Ovary (tissue), 9 donors: ENCODE measurements around the gene RRAS2. TPM values are rescaled to one million over a fixed set of nuclear protein-coding genes. Genes with fewer than 3 reads are reported as not detected.

ENCODE experiments used
- DNase-seq, 5 donors: peaks; one replicate each; pipeline ENCODE4 v3.0.0-alpha.2; 2019 to 2020
- H3K27ac ChIP-seq, 2 donors: fragments of 200-600 bp; one replicate each; pipeline versions ENCODE4 v1.5.1 to v1.8.0; 2019 to 2022
- H3K27me3 ChIP-seq: fragments of 200-600 bp; one replicate; pipeline ENCODE4 v1.8.0; 2022
- H3K36me3 ChIP-seq: fragments of 200-600 bp; sonication (generic); one replicate; pipeline ENCODE4 v1.5.1; 2019
- H3K4me1 ChIP-seq: one replicate; pipeline ENCODE4 v1.8.1; 2013; ENCODE audit warnings: mild to moderate bottlenecking, moderate library complexity; ENCODE audit not compliant: insufficient read depth
- H3K4me3 ChIP-seq: fragments of 200-600 bp; sonication (generic); one replicate; pipeline ENCODE4 v1.5.1; 2017
- H3K9me3 ChIP-seq, 2 donors: fragments of 200-600 bp in 1 of 2; sonication (generic) in 1 of 2; one replicate each; pipeline versions ENCODE4 v1.5.1 to v1.8.1; 2013 to 2019; ENCODE audit warnings: mild to moderate bottlenecking in 1 of 2, moderate library complexity in 1 of 2
- CTCF ChIP-seq, 3 donors: fragments of 450-650 bp in 2 of 3; fragments of 200-600 bp in 1 of 3; IDR thresholded peaks; one replicate each; pipeline versions ENCODE4 v1.5.1 to v1.8.0; 2016 to 2022; ENCODE audit warnings: antibody characterized with exemption in 3 of 3, mild to moderate bottlenecking in 1 of 3
- EP300 ChIP-seq: sonication (generic); formaldehyde crosslinking; IDR thresholded peaks from one replicate; pipeline ENCODE4 v1.6.1; 2017; ENCODE audit warnings: antibody characterized with exemption
- POLR2A ChIP-seq: fragments of 450-650 bp; IDR thresholded peaks from one replicate; pipeline ENCODE4 v1.6.1; 2017; ENCODE audit warnings: antibody characterized with exemption, mild to moderate bottlenecking, moderate library complexity
- WGBS, 3 donors: extraction: QIAGEN DNeasy Blood & Tissue Kit in 1 of 3; methylation state at CpG; one replicate each; pipeline versions ENCODE4 v1.1.5 to v1.1.7; 2013 to 2017; 5-methylcytosine and 5-hydroxymethylcytosine counted together
- intact Hi-C, 4 donors: fragments of 100-400 bp; cut with DNase I; formaldehyde crosslinking; loops; one replicate each; pipeline versions ENCODE4 v1.11.0 to v1.15.1; 2022 to 2023
- polyA plus RNA-seq, 2 donors: library from polyadenylated mRNA; stranded (reverse); fragments of 200-250 nt in 1 of 2; fragments of 350-450 nt in 1 of 2; fragmentation: Illumina TruSeq in 1 of 2; extraction: RNeasy Lipid Tissue Mini Kit (QIAGEN cat#74804) in 1 of 2; gene quantifications; one replicate each; pipeline ENCODE4 v1.2.3, GENCODE V29; 2013 to 2014
- total RNA-seq, 7 donors: library from RNA; depleted of rRNA in 2 of 7; stranded (reverse); fragments of >200 nt in 2 of 7; fragmentation: NEBNext Ultra II Directional in 3 of 7; extraction: Animal tissue kit (Norgen Biotek cat#: 25700) in 3 of 7; gene quantifications; one replicate each; pipeline versions ENCODE4 v1.1.0 to v1.2.4, GENCODE V29; 2016 to 2023
- donor health status: DM: no; HTN: no; CAD: no; lungs with moderate emphysema.
- donor health status: DM: no; HTN: no; CAD: no.
- donor health status: Bipolar disorder and iron deficiency.
- donor health status: DM: yes; HTN: yes; CAD: no.
- donor health status: DM: no; HTN: no; CAD: no.
- donor health status: DM: yes; HTN: yes; CAD: no.

RRAS2 gene
- total and polyA plus RNA-seq, 9 donors = 25.7 to 45.2 (median 34.8) TPM

GRCh38 chr11:14275076-14275475 is 83.9 kb downstream of the RRAS2 start:
- no peaks in the 10 kb centered on the region for H3K4me1 ChIP-seq
- H3K36me3 ChIP-seq = no peaks in the 10 kb centered on the region
- H3K27ac ChIP-seq = no peak overlapping the region
- TF ChIP-seq POLR2A = no peak
- TF ChIP-seq CTCF (IDR thresholded peaks at IDR 0.05) = no peak
- no peak for TF ChIP-seq EP300
- H3K9me3 ChIP-seq = no peaks in the 10 kb centered on the region
- H3K27me3 ChIP-seq = no peaks in the 10 kb centered on the region
- intact Hi-C loops = no loop called here
- DNase-seq = no peak
- no peak overlapping the region for H3K4me3 ChIP-seq

DNA sequence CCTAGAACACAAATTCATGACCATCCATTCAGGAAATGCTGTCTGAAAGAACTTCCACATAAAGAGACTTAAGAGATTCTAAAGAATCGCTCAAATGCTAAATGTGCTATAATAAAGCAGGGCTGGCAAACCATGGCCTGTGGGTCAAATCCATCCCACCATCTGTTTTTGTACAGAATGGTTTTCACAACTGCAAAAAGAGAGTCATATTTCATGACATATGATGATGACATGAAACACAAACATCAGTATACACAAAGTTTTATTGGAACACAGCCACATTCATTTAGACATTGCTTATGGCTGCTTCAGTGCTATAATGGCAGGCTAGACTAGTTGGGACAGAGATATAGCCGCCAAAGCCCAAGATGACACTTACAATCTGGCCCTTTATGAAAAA is 85.1 kb downstream of the RRAS2 start:
- no peaks in the 10 kb centered on the region for H3K36me3 ChIP-seq

GRCh38 chr11:14270690-14271542 is 88.1 kb downstream of the RRAS2 start:
- TF ChIP-seq CTCF (IDR thresholded peaks at IDR 0.05) (no peak), EP300 (no peak), POLR2A (no peak)
- 64 to 68% (median 68%) methylated on average over 6 of the region's 6 CpGs for WGBS, 3 donors
- no peaks in the 10 kb centered on the region for H3K27me3 ChIP-seq
- no peaks in the 10 kb centered on the region for H3K9me3 ChIP-seq
- DNase-seq = no peak
- intact Hi-C loops = no loop called here
- H3K4me3 ChIP-seq = no peak overlapping the region
- no peak overlapping the region for H3K27ac ChIP-seq
- no peaks in the 10 kb centered on the region for H3K4me1 ChIP-seq
- no peaks in the 10 kb centered on the region for H3K36me3 ChIP-seq

More for the DNA sequence above, 85.1 kb downstream of the RRAS2 start:
- 89 to 97% (median 96%) methylated on average over 2 of the region's 2 CpGs for WGBS, 3 donors
- intact Hi-C loops = no loop called here
- no peak overlapping the region for H3K4me3 ChIP-seq
- H3K4me1 ChIP-seq = no peaks in the 10 kb centered on the region
- no peak for TF ChIP-seq POLR2A
- no peak for TF ChIP-seq CTCF (IDR thresholded peaks at IDR 0.05)
- no peak for TF ChIP-seq EP300
- no peaks in the 10 kb centered on the region for H3K27me3 ChIP-seq
- no peak overlapping the region for H3K27ac ChIP-seq
- DNase-seq = no peak
- no peaks in the 10 kb centered on the region for H3K9me3 ChIP-seq

DNA sequence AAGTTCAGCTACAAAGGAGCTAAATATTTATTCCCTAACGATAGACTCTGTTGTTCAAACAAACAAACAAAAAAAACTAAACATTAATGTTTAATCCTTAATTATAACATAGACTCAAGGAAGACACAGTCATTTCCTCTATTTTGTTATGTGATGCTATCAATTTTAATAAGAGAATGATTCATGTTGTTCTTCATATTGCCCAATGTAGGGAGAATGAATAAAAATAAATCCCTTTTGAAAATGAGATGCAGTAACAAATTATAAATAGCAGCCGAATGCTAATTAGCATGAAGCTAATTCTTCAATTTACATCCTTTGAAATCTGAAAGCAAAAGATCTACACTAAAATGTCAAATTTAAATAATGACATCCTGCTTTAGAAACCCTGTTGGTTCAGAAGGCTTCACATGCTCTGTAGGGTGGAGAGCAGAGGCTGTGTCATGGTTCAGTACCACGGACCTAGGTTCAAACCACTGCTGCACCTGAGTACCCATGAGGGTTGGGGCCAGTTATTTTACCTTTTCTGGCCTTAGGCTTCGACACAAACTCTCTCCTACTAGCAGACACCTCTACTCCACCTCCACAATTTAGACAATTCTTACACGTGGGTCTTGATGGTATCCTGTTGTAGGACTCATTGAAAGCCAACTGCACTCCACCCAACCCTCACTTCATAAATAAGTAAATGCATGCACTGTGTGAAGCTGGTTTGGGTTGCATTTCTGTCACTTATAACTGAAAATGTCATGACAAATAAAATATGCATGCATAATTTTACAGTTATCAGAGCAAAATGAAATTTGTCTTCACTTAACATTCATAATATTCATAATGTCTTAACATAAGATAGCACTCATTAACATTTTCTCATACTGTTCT is 89.0 kb downstream of the RRAS2 start:
- no peak for DNase-seq
- H3K27ac ChIP-seq = no peak overlapping the region
- no peaks in the 10 kb centered on the region for H3K36me3 ChIP-seq
- 64 to 75% (median 69%) methylated on average over 5 of the region's 5 CpGs for WGBS, 3 donors
- H3K9me3 ChIP-seq = no peaks in the 10 kb centered on the region
- H3K4me3 ChIP-seq = no peak overlapping the region
- H3K4me1 ChIP-seq = no peaks in the 10 kb centered on the region
- intact Hi-C loops = no loop called here
- H3K27me3 ChIP-seq = no peaks in the 10 kb centered on the region
- TF ChIP-seq EP300 = no peak
- no peak for TF ChIP-seq POLR2A
- no peak for TF ChIP-seq CTCF (IDR thresholded peaks at IDR 0.05)
